ENCODE measurements around the gene TTN.

The TTN gene

GRCh38 chr2:178807227-178808008 lies at the start of gene TTN:
Gene TTN (minus strand): TSS chr2:178807423. CDS start chr2:178804642, 2,781 bp downstream.
- no peak for DNase-seq

- DNase-seq: no peak
These were observed 47.9 kb upstream of the TTN start for GRCh38 chr2:178855151-178855550.

- no peak for DNase-seq
These were observed 41.1 kb upstream of the TTN start for GRCh38 chr2:178848335-178848734.

GRCh38 chr2:178846458-178846802 lies 39.2 kb upstream of the TTN start:
- DNase-seq: no peak

- DNase-seq: no peak
These were observed 38.6 kb upstream of the TTN start for GRCh38 chr2:178845566-178846457.

- DNase-seq: no peak
These were observed 37.5 kb upstream of the TTN start for GRCh38 chr2:178844701-178845100.

- DNase-seq: no peak
These were observed 37.0 kb upstream of the TTN start for GRCh38 chr2:178844269-178844668.

GRCh38 chr2:178843697-178844096 lies 36.5 kb upstream of the TTN start:
- no peak for DNase-seq

- no peak for DNase-seq
These were observed 29.6 kb upstream of the TTN start for GRCh38 chr2:178836807-178837206.

- no peak for DNase-seq
These were observed 26.9 kb upstream of the TTN start for GRCh38 chr2:178834086-178834485.

GRCh38 chr2:178833382-178833781 lies 26.2 kb upstream of the TTN start:
- DNase-seq: no peak

GRCh38 chr2:178830451-178830850 lies 23.2 kb upstream of the TTN start:
- no peak for DNase-seq

- DNase-seq: no peak
These were observed 22.8 kb upstream of the TTN start for GRCh38 chr2:178829981-178830380.

- DNase-seq: no peak
These were observed 22.2 kb upstream of the TTN start for GRCh38 chr2:178829299-178829960.

- DNase-seq: no peak
These were observed 21.3 kb upstream of the TTN start for GRCh38 chr2:178828486-178828881.

- no peak for DNase-seq
These were observed 20.7 kb upstream of the TTN start for GRCh38 chr2:178827739-178828485.

GRCh38 chr2:178827111-178827510 lies 19.9 kb upstream of the TTN start:
- DNase-seq: no peak

GRCh38 chr2:178825183-178825582 lies 18.0 kb upstream of the TTN start:
- no peak for DNase-seq

- no peak for DNase-seq
These were observed 17.0 kb upstream of the TTN start for GRCh38 chr2:178824181-178824580.

GRCh38 chr2:178819992-178820391 lies 12.8 kb upstream of the TTN start:
- DNase-seq: no peak

- DNase-seq: no peak
These were observed 12.1 kb upstream of the TTN start for GRCh38 chr2:178819147-178819875.

- no peak for DNase-seq
These were observed 4.7 kb upstream of the TTN start for GRCh38 chr2:178811901-178812300.
